ENCODE results near the gene MMAB. TPM values are rescaled to one million over a fixed set of nuclear protein-coding genes. Genes with fewer than 3 reads are reported as not detected.

The MMAB gene
- 26.8 TPM for total RNA-seq
- long read RNA-seq, full-length matches to known transcripts = 22 of 37 reads
- long read RNA-seq, partial matches to known transcripts = 2 of 37 reads
- long read RNA-seq, other reads (novel, unspliced or antisense) = 13 of 37 reads

- DNase-seq (ENCODE audit: low spot score) = peak; percentile 99
Measured at GRCh38 chr12:109573029-109573913, at the start of gene MMAB, which contains the start of gene MVK. TSS of gene MMAB (minus strand) at chr12:109573504. CDS start at chr12:109573480, 24 bp downstream. TSS of gene MVK (plus strand) at chr12:109573794. CDS start at chr12:109574823, 1,029 bp downstream.

- DNase-seq (ENCODE audit: low spot score) = no peak
Measured at GRCh38 chr12:109621901-109622364, 48.6 kb upstream of the MMAB start.

- no peak for DNase-seq (ENCODE audit: low spot score)
Measured at GRCh38 chr12:109621211-109621694, 47.9 kb upstream of the MMAB start.

GRCh38 chr12:109619002-109619604 lies 45.8 kb upstream of the MMAB start:
- no peak for DNase-seq (ENCODE audit: low spot score)

- no peak for DNase-seq (ENCODE audit: low spot score)
Measured at GRCh38 chr12:109618082-109618481, 44.8 kb upstream of the MMAB start.

GRCh38 chr12:109617491-109617890 lies 44.2 kb upstream of the MMAB start:
- DNase-seq (ENCODE audit: low spot score) = no peak

- DNase-seq (ENCODE audit: low spot score) = no peak
Measured at GRCh38 chr12:109615556-109616229, 42.4 kb upstream of the MMAB start.

- DNase-seq (ENCODE audit: low spot score) = no peak
Measured at GRCh38 chr12:109613649-109614455, 40.5 kb upstream of the MMAB start.

GRCh38 chr12:109612975-109613502 lies 39.7 kb upstream of the MMAB start:
- DNase-seq (ENCODE audit: low spot score) = no peak

GRCh38 chr12:109612003-109612402 lies 38.7 kb upstream of the MMAB start:
- no peak for DNase-seq (ENCODE audit: low spot score)

GRCh38 chr12:109611223-109611622 lies 37.9 kb upstream of the MMAB start:
- no peak for DNase-seq (ENCODE audit: low spot score)

GRCh38 chr12:109610523-109610922 lies 37.2 kb upstream of the MMAB start:
- no peak for DNase-seq (ENCODE audit: low spot score)

GRCh38 chr12:109609342-109609741 lies 36.0 kb upstream of the MMAB start:
- no peak for DNase-seq (ENCODE audit: low spot score)

GRCh38 chr12:109608793-109609192 lies 35.5 kb upstream of the MMAB start:
- DNase-seq (ENCODE audit: low spot score) = no peak

- no peak for DNase-seq (ENCODE audit: low spot score)
Measured at GRCh38 chr12:109608270-109608669, 35.0 kb upstream of the MMAB start.

- DNase-seq (ENCODE audit: low spot score) = no peak
Measured at GRCh38 chr12:109607618-109608017, 34.3 kb upstream of the MMAB start.

- DNase-seq (ENCODE audit: low spot score) = no peak
Measured at GRCh38 chr12:109606320-109607028, 33.2 kb upstream of the MMAB start.

GRCh38 chr12:109605599-109606228 lies 32.4 kb upstream of the MMAB start:
- no peak for DNase-seq (ENCODE audit: low spot score)

- DNase-seq (ENCODE audit: low spot score) = no peak
Measured at GRCh38 chr12:109605016-109605415, 31.7 kb upstream of the MMAB start.

Measured in mesenteric fat pad (tissue), 1 donor.